Colonic mucosa (tissue), 4 donors: ENCODE results near the gene PTGER2. TPM values are rescaled to one million over a fixed set of nuclear protein-coding genes. Genes with fewer than 3 reads are reported as not detected.
A peak's percentile ranks its signal among the peaks of the same experiment; 100 is the strongest.

Experiments
- DNase-seq: peaks from one replicate; pipeline ENCODE4 v3.0.0-alpha.2; 2020
- H3K27ac ChIP-seq: fragments of 200-600 bp; one replicate; pipeline ENCODE4 v1.8.0; 2021
- H3K27me3 ChIP-seq: fragments of 200-600 bp; one replicate; pipeline ENCODE4 v1.8.0; 2021
- H3K36me3 ChIP-seq: fragments of 200-600 bp; one replicate; pipeline ENCODE4 v1.8.0; 2021
- H3K4me1 ChIP-seq: fragments of 200-600 bp; one replicate; pipeline ENCODE4 v1.8.0; 2021; ENCODE audit warnings: mild to moderate bottlenecking
- H3K4me3 ChIP-seq: fragments of 200-600 bp; one replicate; pipeline ENCODE4 v1.8.0; 2021
- H3K9ac ChIP-seq, 2 donors: one replicate each; pipeline ENCODE4 v1.7.0; 2013; ENCODE audit warnings: control low read depth in 2 of 2, low read depth in 2 of 2, low read length in 2 of 2
- H3K9me3 ChIP-seq: fragments of 200-600 bp; one replicate; pipeline ENCODE4 v1.8.0; 2021
- intact Hi-C: fragments of 100-400 bp; cut with DNase I; formaldehyde crosslinking; loops from one replicate; pipeline ENCODE4 v1.14.1; 2022
- total RNA-seq, 2 donors: library from RNA; stranded (reverse); fragmentation: NEBNext Ultra II Directional in 1 of 2; extraction: Animal tissue kit (Norgen Biotek cat#: 25700) in 1 of 2; gene quantifications; one replicate each; pipeline ENCODE4 v1.2.1, GENCODE V29; 2021
- TF ChIP-seq, protein P1 (sequence below): fragments of 200-600 bp; IDR thresholded peaks from one replicate; pipeline ENCODE4 v1.8.0; 2022; ENCODE audit warnings: antibody characterized with exemption, mild to moderate bottlenecking
- donor health status: healthy.
- donor health status: DM: no; HTN: no; CAD: no.
- donor health status: DM: no; HTN: no; CAD: no.

Gene PTGER2
- total RNA-seq, 2 donors from 2014 or later: 4.3 to 6.6 TPM

DNA sequence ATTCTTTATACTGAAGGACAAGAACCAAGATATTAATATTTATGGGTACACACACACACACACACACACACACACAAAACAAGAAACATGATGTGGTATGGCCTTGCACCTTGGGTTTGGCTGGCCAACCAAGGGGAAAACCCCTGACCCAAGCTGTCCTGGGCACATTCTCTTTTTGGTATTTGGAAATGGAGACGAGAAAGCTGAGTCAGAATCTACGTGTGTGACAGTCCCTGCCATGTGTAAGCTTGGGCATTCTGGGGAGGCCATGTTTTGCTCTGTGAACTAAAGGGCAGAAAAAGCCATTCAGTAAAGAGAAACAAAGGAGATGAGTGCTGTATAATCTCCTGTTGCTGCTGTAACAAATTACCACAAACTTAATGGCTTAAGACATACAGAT lies 35.6 kb downstream of the PTGER2 start:
- Histone ChIP-seq H3K36me3 (no peaks in the 10 kb centered on the region), H3K4me3 (no peak overlapping the region), H3K4me1 (peaks cover 8% of the 10 kb centered on the region), H3K27me3 (no peaks in the 10 kb centered on the region), H3K9ac (no peak overlapping the region), H3K27ac (no peak overlapping the region), H3K9me3 (no peaks in the 10 kb centered on the region)
- DNase-seq: no peak
- TF ChIP-seq, protein P1, sequence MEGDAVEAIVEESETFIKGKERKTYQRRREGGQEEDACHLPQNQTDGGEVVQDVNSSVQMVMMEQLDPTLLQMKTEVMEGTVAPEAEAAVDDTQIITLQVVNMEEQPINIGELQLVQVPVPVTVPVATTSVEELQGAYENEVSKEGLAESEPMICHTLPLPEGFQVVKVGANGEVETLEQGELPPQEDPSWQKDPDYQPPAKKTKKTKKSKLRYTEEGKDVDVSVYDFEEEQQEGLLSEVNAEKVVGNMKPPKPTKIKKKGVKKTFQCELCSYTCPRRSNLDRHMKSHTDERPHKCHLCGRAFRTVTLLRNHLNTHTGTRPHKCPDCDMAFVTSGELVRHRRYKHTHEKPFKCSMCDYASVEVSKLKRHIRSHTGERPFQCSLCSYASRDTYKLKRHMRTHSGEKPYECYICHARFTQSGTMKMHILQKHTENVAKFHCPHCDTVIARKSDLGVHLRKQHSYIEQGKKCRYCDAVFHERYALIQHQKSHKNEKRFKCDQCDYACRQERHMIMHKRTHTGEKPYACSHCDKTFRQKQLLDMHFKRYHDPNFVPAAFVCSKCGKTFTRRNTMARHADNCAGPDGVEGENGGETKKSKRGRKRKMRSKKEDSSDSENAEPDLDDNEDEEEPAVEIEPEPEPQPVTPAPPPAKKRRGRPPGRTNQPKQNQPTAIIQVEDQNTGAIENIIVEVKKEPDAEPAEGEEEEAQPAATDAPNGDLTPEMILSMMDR: no peak
- intact Hi-C loops: no loop called here

DNA sequence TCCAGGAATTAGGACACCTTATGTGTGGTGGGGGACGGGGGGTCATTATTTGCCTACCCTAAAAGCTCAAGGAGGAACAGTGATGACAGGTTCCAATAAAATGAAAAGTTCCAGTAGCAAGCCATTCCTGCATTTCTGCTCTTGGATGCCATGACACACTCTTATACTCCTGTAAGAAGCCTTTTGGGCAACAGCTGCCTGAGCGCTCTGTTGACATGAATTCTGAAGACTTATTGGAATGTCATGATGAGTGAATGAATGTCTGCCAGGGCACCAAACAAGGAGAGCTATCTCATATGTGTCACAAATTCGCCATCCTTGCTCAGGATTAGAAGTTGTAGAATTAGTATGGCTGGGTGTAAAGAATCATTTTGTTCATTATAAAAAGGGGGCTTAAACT lies 36.3 kb downstream of the PTGER2 start:
- Histone ChIP-seq H3K27ac (no peak overlapping the region), H3K9ac (no peak overlapping the region), H3K4me1 (peaks cover 8% of the 10 kb centered on the region), H3K4me3 (no peak overlapping the region), H3K9me3 (no peaks in the 10 kb centered on the region), H3K27me3 (no peaks in the 10 kb centered on the region), H3K36me3 (no peaks in the 10 kb centered on the region)
- no peak for DNase-seq
- intact Hi-C loops: no loop called here
- TF ChIP-seq, protein P1: no peak

DNA sequence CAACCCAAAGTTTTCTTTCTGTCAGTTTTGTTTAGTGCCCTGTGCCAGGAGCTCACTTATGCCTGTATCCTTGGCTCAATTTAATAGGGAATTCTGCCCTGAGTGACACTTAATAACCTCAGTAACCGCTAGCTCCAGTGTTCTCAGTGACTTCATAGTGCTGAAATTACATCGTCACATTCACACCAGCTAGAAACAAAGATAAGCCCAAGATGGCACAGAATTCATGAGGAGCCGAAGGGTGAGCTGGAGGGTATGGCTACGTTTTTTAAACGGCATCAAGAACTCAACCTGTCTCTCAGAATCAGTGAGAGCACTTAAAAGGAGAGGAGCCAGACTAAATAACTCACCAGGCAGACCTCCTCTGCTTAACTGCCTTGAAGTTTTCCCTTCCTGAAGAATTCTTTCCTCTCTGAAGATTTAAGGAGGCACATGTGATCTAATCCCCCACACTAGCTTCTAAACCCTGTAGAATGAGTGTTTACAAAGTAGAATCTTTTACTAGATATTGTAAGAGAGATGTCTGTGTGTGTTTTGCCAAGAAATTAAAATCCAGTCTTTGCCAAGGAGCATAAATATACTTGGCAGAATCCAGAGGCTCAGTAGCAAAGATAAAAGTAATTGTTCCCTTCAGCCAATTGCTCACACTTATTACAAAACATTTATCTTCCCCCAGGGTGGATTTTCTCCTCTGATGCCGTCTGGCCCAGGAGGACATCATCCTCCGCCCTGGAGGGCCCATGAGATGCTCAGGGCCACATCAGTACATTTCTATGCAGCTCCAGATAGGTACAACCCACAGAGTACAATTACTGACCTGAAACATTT lies 37.3 kb downstream of the PTGER2 start:
- peaks cover 8% of the 10 kb centered on the region for H3K4me1 ChIP-seq
- H3K4me3 ChIP-seq: no peak overlapping the region
- no peaks in the 10 kb centered on the region for H3K27me3 ChIP-seq
- H3K9ac ChIP-seq: no peak overlapping the region
- peak overlapping the region; percentile 23 for H3K27ac ChIP-seq
- H3K36me3 ChIP-seq: no peaks in the 10 kb centered on the region
- DNase-seq: no peak
- H3K9me3 ChIP-seq: no peaks in the 10 kb centered on the region
- TF ChIP-seq, protein P1: no peak
- intact Hi-C loops: no loop called here

DNA sequence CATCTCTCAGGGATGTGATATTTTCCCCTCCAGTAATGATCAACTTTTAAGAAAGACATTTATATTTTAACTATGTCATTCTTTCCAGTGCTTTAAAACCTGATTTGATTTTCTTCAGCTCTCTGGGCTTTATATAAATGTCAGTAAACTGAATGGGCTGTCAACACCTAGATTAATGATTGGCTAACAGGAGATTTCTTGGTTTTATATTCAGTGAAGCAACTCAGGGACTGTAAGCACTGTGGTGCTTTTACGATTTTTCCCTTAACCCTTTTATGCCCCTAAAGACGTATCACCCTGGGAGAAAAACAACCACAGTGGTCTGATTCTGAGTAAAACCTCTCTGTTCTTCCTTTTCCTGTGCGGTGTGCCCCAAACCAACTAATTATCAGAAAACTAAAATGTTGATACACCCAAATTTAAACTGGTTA lies 38.0 kb downstream of the PTGER2 start:
- intact Hi-C loops: no loop called here
- TF ChIP-seq, protein P1: no peak
- Histone ChIP-seq H3K27ac (peak overlapping the region; percentile 23), H3K9ac (peak overlapping the region in 1 of 2 donors; percentile 35), H3K27me3 (no peaks in the 10 kb centered on the region), H3K4me1 (peaks cover 8% of the 10 kb centered on the region), H3K4me3 (no peak overlapping the region), H3K9me3 (no peaks in the 10 kb centered on the region), H3K36me3 (no peaks in the 10 kb centered on the region)
- DNase-seq: no peak

DNA sequence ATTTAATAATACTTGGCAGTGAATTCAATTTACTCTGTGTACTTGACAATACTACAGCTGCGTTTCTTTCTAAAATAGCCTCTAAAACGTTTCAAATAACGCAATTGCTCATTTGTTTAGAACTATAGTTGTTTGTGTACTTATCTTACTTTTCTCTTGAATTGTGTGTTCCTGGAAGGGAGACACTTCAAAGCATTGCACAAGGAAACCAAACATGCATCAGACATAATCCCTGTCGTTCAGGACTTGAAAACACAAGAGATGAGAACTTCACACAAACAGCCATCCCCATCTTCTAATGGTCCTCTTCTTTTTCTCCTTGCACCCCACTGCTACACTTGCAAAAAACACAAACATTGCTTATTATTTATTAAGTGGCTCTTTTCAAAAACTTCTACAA lies 38.5 kb downstream of the PTGER2 start:
- Histone ChIP-seq H3K9ac (peak overlapping the region in 1 of 2 donors; percentile 35), H3K27ac (peak overlapping the region; percentile 23), H3K4me3 (no peak overlapping the region), H3K4me1 (peaks cover 8% of the 10 kb centered on the region), H3K9me3 (no peaks in the 10 kb centered on the region), H3K27me3 (no peaks in the 10 kb centered on the region), H3K36me3 (no peaks in the 10 kb centered on the region)
- DNase-seq: no peak
- TF ChIP-seq, protein P1: no peak
- intact Hi-C loops: no loop called here
